Measurements from ENCODE around the gene IFNL2. TPM values are rescaled to one million over a fixed set of nuclear protein-coding genes. Genes with fewer than 3 reads are reported as not detected.

The IFNL2 gene
- total and polyA plus RNA-seq, 4 donors: not detected

Other genes with a start within 250 kb of the IFNL2 start
- 1 to 10 TPM; 6.4 to 8.7 TPM for gene FBXO27, start 235.8 kb upstream of the IFNL2 start, total RNA-seq
- gene FBXO27, start 235.8 kb upstream of the IFNL2 start, polyA plus RNA-seq (ENCODE audit: insufficient read length in 2 of 2): 10 to 100 TPM; 32.7 to 39.1 TPM
- gene ACP7, start 184.0 kb upstream of the IFNL2 start, total RNA-seq: under 1 TPM in 1 of 2 donors, not detected in 1; 0.10 TPM
- under 1 TPM; 0.27 to 0.35 TPM for gene ACP7, start 184.0 kb upstream of the IFNL2 start, polyA plus RNA-seq (ENCODE audit: insufficient read length in 2 of 2)
- gene PAK4, start 142.6 kb upstream of the IFNL2 start, total RNA-seq: 10 to 100 TPM in 1 of 2 donors, 1 to 10 TPM in 1; 3.0 to 10.1 TPM
- 10 to 100 TPM; 34.0 to 39.4 TPM for gene PAK4, start 142.6 kb upstream of the IFNL2 start, polyA plus RNA-seq (ENCODE audit: insufficient read length in 2 of 2)
- under 1 TPM; 0.10 to 0.11 TPM for gene NCCRP1, start 71.4 kb upstream of the IFNL2 start, total RNA-seq
- under 1 TPM; 0.21 to 0.29 TPM for gene NCCRP1, start 71.4 kb upstream of the IFNL2 start, polyA plus RNA-seq (ENCODE audit: insufficient read length in 2 of 2)
- not detected for gene SYCN, start 64.1 kb upstream of the IFNL2 start, total RNA-seq
- gene SYCN, start 64.1 kb upstream of the IFNL2 start, polyA plus RNA-seq (ENCODE audit: insufficient read length in 2 of 2): not detected
- not detected for gene IFNL3, start 23.4 kb upstream of the IFNL2 start, total RNA-seq
- gene IFNL3, start 23.4 kb upstream of the IFNL2 start, polyA plus RNA-seq (ENCODE audit: insufficient read length in 2 of 2): not detected
- gene IFNL4, start 19.5 kb upstream of the IFNL2 start, total RNA-seq: not detected
- gene IFNL4, start 19.5 kb upstream of the IFNL2 start, polyA plus RNA-seq (ENCODE audit: insufficient read length in 2 of 2): under 1 TPM; 0.71 to 0.80 TPM
- not detected for gene IFNL1, start 28.0 kb downstream of the IFNL2 start, total RNA-seq
- not detected for gene IFNL1, start 28.0 kb downstream of the IFNL2 start, polyA plus RNA-seq (ENCODE audit: insufficient read length in 2 of 2)
- 1 to 10 TPM; 2.2 to 5.3 TPM for gene LRFN1, start 52.5 kb downstream of the IFNL2 start, total RNA-seq
- 10 to 100 TPM; 26.0 to 26.5 TPM for gene LRFN1, start 52.5 kb downstream of the IFNL2 start, polyA plus RNA-seq (ENCODE audit: insufficient read length in 2 of 2)
- gene GMFG, start 67.6 kb downstream of the IFNL2 start, total RNA-seq: 10 to 100 TPM; 16.8 to 21.0 TPM
- gene GMFG, start 67.6 kb downstream of the IFNL2 start, polyA plus RNA-seq (ENCODE audit: insufficient read length in 2 of 2): 10 to 100 TPM; 12.5 to 13.2 TPM
- gene SAMD4B, start 74.0 kb downstream of the IFNL2 start, total RNA-seq: 10 to 100 TPM; 25.8 to 66.2 TPM
- gene SAMD4B, start 74.0 kb downstream of the IFNL2 start, polyA plus RNA-seq (ENCODE audit: insufficient read length in 2 of 2): 100 to 1,000 TPM; 129 to 145 TPM
- 10 to 100 TPM; 21.2 to 47.9 TPM for gene PAF1, start 122.7 kb downstream of the IFNL2 start, total RNA-seq
- 10 to 100 TPM; 76.2 to 76.8 TPM for gene PAF1, start 122.7 kb downstream of the IFNL2 start, polyA plus RNA-seq (ENCODE audit: insufficient read length in 2 of 2)
- 10 to 100 TPM; 17.8 to 40.3 TPM for gene MED29, start 123.0 kb downstream of the IFNL2 start, total RNA-seq
- 10 to 100 TPM; 74.1 to 77.7 TPM for gene MED29, start 123.0 kb downstream of the IFNL2 start, polyA plus RNA-seq (ENCODE audit: insufficient read length in 2 of 2)
- 10 to 100 TPM in 1 of 2 donors, 1 to 10 TPM in 1; 9.8 to 23.7 TPM for gene ZFP36, start 138.5 kb downstream of the IFNL2 start, total RNA-seq
- gene ZFP36, start 138.5 kb downstream of the IFNL2 start, polyA plus RNA-seq (ENCODE audit: insufficient read length in 2 of 2): 10 to 100 TPM; 20.7 to 52.8 TPM
- gene PLEKHG2, start 144.3 kb downstream of the IFNL2 start, total RNA-seq: 10 to 100 TPM; 14.2 to 36.9 TPM
- 10 to 100 TPM; 37.5 to 58.2 TPM for gene PLEKHG2, start 144.3 kb downstream of the IFNL2 start, polyA plus RNA-seq (ENCODE audit: insufficient read length in 2 of 2)
- gene RPS16, start 167.6 kb downstream of the IFNL2 start, total RNA-seq: 100 to 1,000 TPM in 1 of 2 donors, 10 to 100 TPM in 1; 32.0 to 159 TPM
- gene RPS16, start 167.6 kb downstream of the IFNL2 start, polyA plus RNA-seq (ENCODE audit: insufficient read length in 2 of 2): 100 to 1,000 TPM; 826 to 921 TPM
- gene SUPT5H, start 177.2 kb downstream of the IFNL2 start, total RNA-seq: 10 to 100 TPM; 35.9 to 80.9 TPM
- gene SUPT5H, start 177.2 kb downstream of the IFNL2 start, polyA plus RNA-seq (ENCODE audit: insufficient read length in 2 of 2): 100 to 1,000 TPM; 143 to 158 TPM
- 10 to 100 TPM; 48.4 to 59.5 TPM for gene TIMM50, start 212.4 kb downstream of the IFNL2 start, total RNA-seq
- gene TIMM50, start 212.4 kb downstream of the IFNL2 start, polyA plus RNA-seq (ENCODE audit: insufficient read length in 2 of 2): 100 to 1,000 TPM in 1 of 2 donors, 10 to 100 TPM in 1; 95.5 to 118 TPM
- gene DLL3, start 230.6 kb downstream of the IFNL2 start, total RNA-seq: 10 to 100 TPM in 1 of 2 donors, 1 to 10 TPM in 1; 8.3 to 16.8 TPM
- gene DLL3, start 230.6 kb downstream of the IFNL2 start, polyA plus RNA-seq (ENCODE audit: insufficient read length in 2 of 2): 10 to 100 TPM; 46.3 to 56.0 TPM
- 1 to 10 TPM in 1 of 2 donors, not detected in 1; 1.7 TPM for gene SELENOV, start 246.7 kb downstream of the IFNL2 start, total RNA-seq
- under 1 TPM; 0.54 to 0.77 TPM for gene SELENOV, start 246.7 kb downstream of the IFNL2 start, polyA plus RNA-seq (ENCODE audit: insufficient read length in 2 of 2)